GM23248 (cell line): ENCODE results near the gene CEMIP. TPM values are rescaled to one million over a fixed set of nuclear protein-coding genes. Genes with fewer than 3 reads are reported as not detected.

Experiments
- DNase-seq: peaks from one replicate; pipeline ENCODE4 v3.0.0-alpha.2; 2015
- H2AFZ ChIP-seq: fragments of 200-600 bp; sonication (generic); 2 replicates; pipeline ENCODE4 v1.6.1; 2016; ENCODE audit warnings: antibody characterized with exemption
- H3F3A ChIP-seq: fragments of 200-600 bp; sonication (generic); 2 replicates; pipeline ENCODE4 v1.6.1; 2016; ENCODE audit warnings: mild to moderate bottlenecking, antibody characterized with exemption, mixed run types; ENCODE audit not compliant: insufficient read depth
- H3K27ac ChIP-seq: fragments of 200-600 bp; sonication (generic); 2 replicates; pipeline ENCODE4 v1.5.1; 2016; ENCODE audit warnings: mild to moderate bottlenecking
- H3K27me3 ChIP-seq: fragments of 200-600 bp; sonication (generic); replicated peaks from 2 replicates; pipeline ENCODE4 v1.6.1; 2016; ENCODE audit warnings: mild to moderate bottlenecking; ENCODE audit not compliant: insufficient read depth
- H3K36me3 ChIP-seq: fragments of 200-600 bp; sonication (generic); 2 replicates; pipeline ENCODE4 v1.6.1; 2016; ENCODE audit warnings: low read depth, mild to moderate bottlenecking
- H3K4me1 ChIP-seq: fragments of 200-600 bp; sonication (generic); 2 replicates; pipeline ENCODE4 v1.6.1; 2016; ENCODE audit warnings: mild to moderate bottlenecking; ENCODE audit not compliant: insufficient read depth
- H3K4me2 ChIP-seq: fragments of 200-600 bp; sonication (generic); one replicate; pipeline ENCODE4 v1.6.1; 2016; ENCODE audit warnings: mild to moderate bottlenecking; ENCODE audit not compliant: unreplicated experiment
- H3K4me3 ChIP-seq: fragments of 200-600 bp; sonication (generic); 2 replicates; pipeline ENCODE4 v1.5.1; 2016; ENCODE audit warnings: mild to moderate bottlenecking
- H3K79me2 ChIP-seq: fragments of 200-600 bp; sonication (generic); 2 replicates; pipeline ENCODE4 v1.6.1; 2016; ENCODE audit warnings: mild to moderate bottlenecking; ENCODE audit not compliant: insufficient read depth
- H3K9ac ChIP-seq: fragments of 200-600 bp; sonication (generic); 2 replicates; pipeline ENCODE4 v1.6.1; 2016; ENCODE audit warnings: mild to moderate bottlenecking
- H3K9me2 ChIP-seq: fragments of 200-600 bp; sonication (generic); 2 replicates; pipeline ENCODE4 v1.6.1; 2016; ENCODE audit warnings: mixed run types, mild to moderate bottlenecking, moderate library complexity; ENCODE audit not compliant: insufficient read depth
- H3K9me3 ChIP-seq: fragments of 200-600 bp; sonication (generic); one replicate; pipeline ENCODE4 v1.6.1; 2017; ENCODE audit warnings: low read depth
- H4K20me1 ChIP-seq: fragments of 200-600 bp; sonication (generic); 2 replicates; pipeline ENCODE4 v1.6.0; 2016; ENCODE audit not compliant: insufficient read depth
- EZH2 ChIP-seq: fragments of 200-600 bp; sonication (generic); IDR thresholded peaks from 2 replicates; pipeline ENCODE4 v1.6.1; 2018; ENCODE audit warnings: antibody characterized with exemption, mild to moderate bottlenecking; ENCODE audit not compliant: insufficient read depth, poor library complexity, severe bottlenecking
- EZH2phosphoT487 ChIP-seq: fragments of 200-600 bp; sonication (generic); IDR thresholded peaks from 2 replicates; pipeline ENCODE4 v1.6.1; 2018; ENCODE audit warnings: antibody characterized with exemption, moderate library complexity, mild to moderate bottlenecking, low read depth; ENCODE audit not compliant: insufficient read depth
- WGBS, 2 experiments: methylation state at CpG; one replicate each; pipeline ENCODE4 v1.1.6; 2015 to 2017; ENCODE audit warnings: low lambda C conversion rate in 2 of 2, low coverage in 1 of 2; ENCODE audit errors: missing lambda C conversion rate in 2 of 2; 5-methylcytosine and 5-hydroxymethylcytosine counted together
- in situ Hi-C: fragments of 300-500 bp; cut with MboI; formaldehyde crosslinking; loops from 2 replicates; pipeline ENCODE4 v1.15.0; 2020
- polyA plus RNA-seq: library from polyadenylated mRNA; unstranded; fragments of >200 nt; fragmentation: Nextera tagmentation; extraction: Ambion mirVana; gene quantifications from 2 replicates; pipeline ENCODE4 v1.2.1, GENCODE V29; 2016
- total RNA-seq: library from RNA; depleted of rRNA; stranded (reverse); fragments of >200 nt; shearing (Covaris generic); gene quantifications from 2 replicates; pipeline ENCODE4 v1.2.3, GENCODE V29; 2014

Gene CEMIP
- total and polyA plus RNA-seq, 2 experiments from 2014 or later: 134 to 213 TPM

- H3K4me3 ChIP-seq: no peak overlapping the region
- in situ Hi-C loops: no loop called here
Measured at GRCh38 chr15:80750575-80750974, 28.6 kb upstream of the CEMIP start.

GRCh38 chr15:80752204-80752603 is 27.0 kb upstream of the CEMIP start:
- in situ Hi-C loops: no loop called here
- no peaks in the 10 kb centered on the region for H3K9me2 ChIP-seq
- no peak overlapping the region for H3K4me2 ChIP-seq
- TF ChIP-seq EZH2 (no peak), EZH2phosphoT487 (no peak)
- H3K27me3 ChIP-seq: no peaks in the 10 kb centered on the region
- H3F3A ChIP-seq: no peaks in the 10 kb centered on the region
- peaks cover 31% of the 10 kb centered on the region for H3K79me2 ChIP-seq
- WGBS, 2 experiments: 66 to 67% methylated on average over 4 of the region's 4 CpGs
- DNase-seq: no peak
- H3K9me3 ChIP-seq: no peaks in the 10 kb centered on the region
- H3K27ac ChIP-seq: no peak overlapping the region
- H2AFZ ChIP-seq: no peak overlapping the region
- peaks cover 18% of the 10 kb centered on the region for H3K36me3 ChIP-seq
- H3K4me3 ChIP-seq: no peak overlapping the region
- H3K4me1 ChIP-seq: no peaks in the 10 kb centered on the region
- H4K20me1 ChIP-seq: no peaks in the 10 kb centered on the region
- no peak overlapping the region for H3K9ac ChIP-seq

More at GRCh38 chr15:80750575-80750974, 28.6 kb upstream of the CEMIP start:
- no peak for DNase-seq
- Histone ChIP-seq H3K9ac (no peak overlapping the region), H3K36me3 (peaks cover 16% of the 10 kb centered on the region), H3K9me3 (no peaks in the 10 kb centered on the region), H3F3A (peaks cover 13% of the 10 kb centered on the region), H3K27ac (no peak overlapping the region), H4K20me1 (no peaks in the 10 kb centered on the region), H3K27me3 (no peaks in the 10 kb centered on the region), H3K9me2 (no peaks in the 10 kb centered on the region), H2AFZ (no peak overlapping the region), H3K79me2 (peaks cover 48% of the 10 kb centered on the region), H3K4me2 (no peak overlapping the region), H3K4me1 (peaks cover 1% of the 10 kb centered on the region; the same call in 1 of the 2 replicates)
- 97% methylated on average over 4 of the region's 4 CpGs for WGBS, 2 experiments
- TF ChIP-seq EZH2phosphoT487 (no peak), EZH2 (no peak)

GRCh38 chr15:80753161-80753560 is 26.0 kb upstream of the CEMIP start:
- no peaks in the 10 kb centered on the region for H3K9me3 ChIP-seq
- 16 to 32% methylated on average over 2 of the region's 2 CpGs for WGBS, 2 experiments
- in situ Hi-C loops: no loop called here

GRCh38 chr15:80754014-80754413 is 25.2 kb upstream of the CEMIP start:
- TF ChIP-seq EZH2: no peak
- TF ChIP-seq EZH2phosphoT487: no peak
- in situ Hi-C loops: no loop called here

More at GRCh38 chr15:80753161-80753560, 26.0 kb upstream of the CEMIP start:
- H2AFZ ChIP-seq: no peak overlapping the region
- no peaks in the 10 kb centered on the region for H3K9me2 ChIP-seq
- no peaks in the 10 kb centered on the region for H3K4me1 ChIP-seq
- H3K4me3 ChIP-seq: no peak overlapping the region
- no peaks in the 10 kb centered on the region for H4K20me1 ChIP-seq
- H3K4me2 ChIP-seq: no peak overlapping the region
- no peak for TF ChIP-seq EZH2phosphoT487
- no peak for TF ChIP-seq EZH2
- H3F3A ChIP-seq: no peaks in the 10 kb centered on the region
- no peak overlapping the region for H3K27ac ChIP-seq
- DNase-seq: no peak
- peaks cover 18% of the 10 kb centered on the region for H3K36me3 ChIP-seq
- H3K27me3 ChIP-seq: no peaks in the 10 kb centered on the region
- peaks cover 22% of the 10 kb centered on the region for H3K79me2 ChIP-seq
- H3K9ac ChIP-seq: no peak overlapping the region

GRCh38 chr15:80755885-80756284 is 23.3 kb upstream of the CEMIP start:
- no peak overlapping the region for H3K27ac ChIP-seq
- no peaks in the 10 kb centered on the region for H4K20me1 ChIP-seq
- no peak overlapping the region for H2AFZ ChIP-seq
- no peaks in the 10 kb centered on the region for H3K27me3 ChIP-seq
- peaks cover 15% of the 10 kb centered on the region for H3K36me3 ChIP-seq
- WGBS, 2 experiments: 82 to 88% methylated on average over 3 of the region's 3 CpGs
- in situ Hi-C loops: no loop called here
- TF ChIP-seq EZH2phosphoT487: no peak
- no peak for TF ChIP-seq EZH2
- H3K4me2 ChIP-seq: no peak overlapping the region
- H3K4me1 ChIP-seq: no peaks in the 10 kb centered on the region
- no peak for DNase-seq
- no peak overlapping the region for H3K4me3 ChIP-seq
- no peaks in the 10 kb centered on the region for H3K9me3 ChIP-seq
- no peaks in the 10 kb centered on the region; the same call in 1 of the 2 replicates for H3K79me2 ChIP-seq
- no peak overlapping the region for H3K9ac ChIP-seq
- no peaks in the 10 kb centered on the region for H3K9me2 ChIP-seq
- no peaks in the 10 kb centered on the region for H3F3A ChIP-seq

More at GRCh38 chr15:80754014-80754413, 25.2 kb upstream of the CEMIP start:
- WGBS, 2 experiments: 95 to 97% methylated on average over 8 of the region's 8 CpGs
- no peaks in the 10 kb centered on the region for H3K4me1 ChIP-seq
- no peak overlapping the region for H3K4me2 ChIP-seq
- H3K27ac ChIP-seq: no peak overlapping the region
- H3K79me2 ChIP-seq: peaks cover 13% of the 10 kb centered on the region
- peaks cover 18% of the 10 kb centered on the region for H3K36me3 ChIP-seq
- no peaks in the 10 kb centered on the region for H3K9me2 ChIP-seq
- no peak for DNase-seq
- no peaks in the 10 kb centered on the region for H3K27me3 ChIP-seq
- H3K4me3 ChIP-seq: no peak overlapping the region
- no peak overlapping the region for H3K9ac ChIP-seq
- H4K20me1 ChIP-seq: no peaks in the 10 kb centered on the region
- H2AFZ ChIP-seq: no peak overlapping the region
- no peaks in the 10 kb centered on the region for H3F3A ChIP-seq
- no peaks in the 10 kb centered on the region for H3K9me3 ChIP-seq
